Activated CD4-positive, alpha-beta memory T cell treated with anti-CD3 and anti-CD28 coated beads for 36 hours (primary cell): ENCODE measurements around the gene CITED1. TPM values are rescaled to one million over a fixed set of nuclear protein-coding genes. Genes with fewer than 3 reads are reported as not detected.

Experiments used
- CTCF ChIA-PET: fragments of 350-600 bp; sonication (Branson Sonifier 250); formaldehyde crosslinking; loops from one replicate; lab custom pipeline; 2021; ENCODE audit warnings: antibody characterized with exemption, inconsistent platforms; lab: Charles Lee
- POLR2A ChIA-PET: fragments of 350-600 bp; sonication (Branson Sonifier 250); formaldehyde crosslinking; loops from one replicate; lab custom pipeline; 2021; ENCODE audit warnings: antibody characterized with exemption; lab: Charles Lee
- DNase-seq: peaks from one replicate; pipeline ENCODE4 v3.0.0-alpha.2; 2020
- H3K27ac Mint-ChIP-seq: one replicate; pipeline ENCODE4 v1.8.0; 2021; ENCODE audit warnings: mixed read lengths
- H3K27me3 Mint-ChIP-seq: one replicate; pipeline ENCODE4 v1.8.0; 2021; ENCODE audit warnings: mixed read lengths
- H3K36me3 Mint-ChIP-seq: one replicate; pipeline ENCODE4 v1.8.0; 2021; ENCODE audit warnings: mixed read lengths
- H3K4me1 Mint-ChIP-seq: one replicate; pipeline ENCODE4 v1.8.0; 2021; ENCODE audit warnings: low read depth, mixed read lengths
- H3K4me3 Mint-ChIP-seq: one replicate; pipeline ENCODE4 v1.8.0; 2021; ENCODE audit warnings: mild to moderate bottlenecking, mixed read lengths
- H3K9me3 Mint-ChIP-seq: one replicate; pipeline ENCODE4 v1.8.0; 2021; ENCODE audit warnings: mixed read lengths
- intact Hi-C: fragments of 100-400 bp; cut with micrococcal nuclease; formaldehyde crosslinking; loops from one replicate; pipeline ENCODE4 v1.15.1; 2023
- total RNA-seq, 2 experiments: library from RNA; stranded (reverse); gene quantifications; one replicate each; pipeline ENCODE4 v1.2.3, GENCODE V29; 2021

Gene CITED1
- total RNA-seq, 2 experiments from 2014 or later: not detected

DNA sequence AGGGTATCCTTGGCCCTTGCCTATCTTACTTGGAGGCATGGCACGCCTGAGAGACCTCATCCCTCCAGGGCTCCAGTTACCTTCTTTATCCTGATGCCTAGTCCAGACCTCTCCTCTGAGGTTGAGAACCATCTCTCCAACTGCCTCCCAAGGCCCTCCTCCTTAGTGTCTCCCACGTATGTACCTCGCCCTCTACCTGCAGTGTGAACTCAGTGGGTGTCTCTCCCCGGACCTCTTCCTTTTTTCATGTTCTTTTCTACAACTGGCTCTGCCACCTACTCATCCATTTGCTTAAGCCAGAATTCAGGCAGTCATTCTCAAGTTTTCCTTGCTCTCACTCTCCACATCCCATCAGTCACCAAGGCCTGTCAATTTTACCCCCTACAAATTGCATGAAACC lies 45.3 kb downstream of the CITED1 start:
- no peak for DNase-seq
- H3K9me3 Mint-ChIP-seq: no peaks in the 10 kb centered on the region
- H3K36me3 Mint-ChIP-seq: peaks cover 2% of the 10 kb centered on the region
- intact Hi-C loops: no loop called here
- no peak overlapping the region for H3K4me3 Mint-ChIP-seq
- ChIA-PET CTCF (no interaction called here), POLR2A (no interaction called here)
- H3K27ac Mint-ChIP-seq: no peak overlapping the region
- peaks cover under 1% of the 10 kb centered on the region for H3K4me1 Mint-ChIP-seq
- H3K27me3 Mint-ChIP-seq: peaks cover 5% of the 10 kb centered on the region

DNA sequence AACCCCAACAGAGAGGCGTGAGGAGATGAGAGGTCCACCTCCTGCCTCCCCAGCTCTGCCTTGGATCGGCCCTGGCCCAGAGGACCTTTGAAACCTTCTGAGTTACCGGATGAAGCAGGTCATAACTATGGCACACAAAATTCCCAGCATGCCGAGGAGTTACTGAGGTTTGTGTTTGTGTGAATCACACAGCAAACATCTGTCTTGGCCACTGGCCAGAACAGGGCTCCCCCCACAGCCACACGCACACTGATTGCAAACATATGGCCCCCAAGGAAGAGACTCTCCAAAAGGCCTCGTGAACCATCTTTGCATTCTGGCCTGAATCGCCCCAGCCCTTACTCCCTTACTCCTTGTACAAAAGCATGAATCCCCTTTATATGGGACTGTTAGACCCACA lies 47.5 kb downstream of the CITED1 start:
- intact Hi-C loops: no loop called here
- ChIA-PET CTCF (interaction anchor here (1.0 kb wide), 1 partner anchor 13 kb away, joined by 4 read pairs; no protein-coding TSS in a partner anchor), POLR2A (no interaction called here)
- no peak for DNase-seq
- Mint-ChIP-seq H3K27me3 (peaks cover 15% of the 10 kb centered on the region), H3K27ac (no peak overlapping the region), H3K4me1 (peaks cover 2% of the 10 kb centered on the region), H3K4me3 (no peak overlapping the region), H3K36me3 (no peaks in the 10 kb centered on the region), H3K9me3 (no peaks in the 10 kb centered on the region)

DNA sequence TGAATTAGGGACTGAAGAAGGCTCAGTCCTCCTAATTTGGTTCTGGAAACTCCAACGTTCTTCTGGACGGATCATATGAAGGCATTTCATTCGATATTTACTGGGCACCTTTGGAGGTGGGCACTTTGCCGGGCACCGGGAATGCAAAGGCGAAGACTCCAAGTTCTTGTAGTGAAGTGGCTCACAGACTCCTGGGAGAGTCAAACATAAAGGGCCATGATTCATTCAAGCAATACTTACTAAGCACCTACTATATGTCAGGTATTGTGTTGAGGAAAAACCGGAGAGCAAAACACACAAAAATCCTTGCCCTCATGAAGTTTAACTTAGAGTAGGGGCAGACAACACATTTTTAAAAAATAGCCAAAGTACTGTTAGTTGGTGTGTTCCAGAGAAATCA lies 49.9 kb downstream of the CITED1 start:
- Mint-ChIP-seq H3K9me3 (no peaks in the 10 kb centered on the region), H3K27me3 (peaks cover 17% of the 10 kb centered on the region), H3K4me3 (no peak overlapping the region), H3K36me3 (no peaks in the 10 kb centered on the region), H3K27ac (no peak overlapping the region), H3K4me1 (peaks cover 2% of the 10 kb centered on the region)
- CTCF ChIA-PET: no interaction called here
- intact Hi-C loops: no loop called here
- POLR2A ChIA-PET: no interaction called here
- no peak for DNase-seq

DNA sequence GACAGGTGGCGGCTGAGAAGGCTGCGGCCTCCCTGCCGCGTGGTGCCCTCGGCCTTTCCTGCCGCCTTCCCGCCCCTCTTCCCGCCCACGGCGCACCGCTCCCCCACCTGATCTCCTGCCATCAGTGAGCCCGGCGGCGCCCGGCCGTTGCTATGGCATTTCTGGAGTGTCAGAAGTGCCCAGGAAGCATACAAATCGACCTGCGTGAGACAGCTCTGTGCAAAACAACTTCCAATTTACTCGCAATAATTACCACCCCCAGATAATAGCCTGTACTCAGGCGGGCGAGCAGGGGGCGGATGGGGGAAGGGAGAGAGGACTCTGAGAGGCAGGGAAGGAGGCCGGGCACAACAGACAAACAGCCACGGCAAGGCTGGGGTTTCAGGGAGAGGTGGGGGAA lies 50.3 kb downstream of the CITED1 start:
- DNase-seq: no peak
- H3K36me3 Mint-ChIP-seq: no peaks in the 10 kb centered on the region
- H3K4me1 Mint-ChIP-seq: peaks cover 2% of the 10 kb centered on the region
- no peak overlapping the region for H3K4me3 Mint-ChIP-seq
- POLR2A ChIA-PET: no interaction called here
- intact Hi-C loops: no loop called here
- CTCF ChIA-PET: no interaction called here
- no peak overlapping the region for H3K27ac Mint-ChIP-seq
- H3K27me3 Mint-ChIP-seq: peaks cover 17% of the 10 kb centered on the region
- no peaks in the 10 kb centered on the region for H3K9me3 Mint-ChIP-seq

DNA sequence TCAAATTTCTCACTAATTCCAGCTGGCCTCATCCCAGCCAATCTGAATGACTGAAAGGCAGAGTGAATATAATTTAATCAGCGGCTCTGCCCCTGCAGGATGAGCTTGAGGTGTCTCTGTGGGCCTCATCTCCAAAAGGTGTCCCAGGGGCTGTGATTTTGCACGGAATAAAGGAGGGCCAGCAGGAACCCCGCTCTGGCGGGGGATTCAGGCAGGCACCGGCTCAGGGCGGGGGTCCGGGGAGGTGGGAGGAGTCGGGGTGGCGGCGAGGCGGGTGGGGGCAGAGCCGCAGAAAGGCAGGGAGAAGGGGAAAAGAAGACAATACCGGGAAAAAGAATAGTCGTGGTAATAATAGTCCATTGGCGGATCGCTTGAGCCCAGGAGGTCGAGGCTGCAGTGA lies 50.9 kb downstream of the CITED1 start:
- CTCF ChIA-PET: no interaction called here
- Mint-ChIP-seq H3K4me3 (no peak overlapping the region), H3K9me3 (no peaks in the 10 kb centered on the region), H3K36me3 (no peaks in the 10 kb centered on the region), H3K27me3 (peaks cover 17% of the 10 kb centered on the region), H3K27ac (no peak overlapping the region), H3K4me1 (peaks cover 2% of the 10 kb centered on the region)
- POLR2A ChIA-PET: no interaction called here
- DNase-seq: no peak
- intact Hi-C loops: no loop called here

DNA sequence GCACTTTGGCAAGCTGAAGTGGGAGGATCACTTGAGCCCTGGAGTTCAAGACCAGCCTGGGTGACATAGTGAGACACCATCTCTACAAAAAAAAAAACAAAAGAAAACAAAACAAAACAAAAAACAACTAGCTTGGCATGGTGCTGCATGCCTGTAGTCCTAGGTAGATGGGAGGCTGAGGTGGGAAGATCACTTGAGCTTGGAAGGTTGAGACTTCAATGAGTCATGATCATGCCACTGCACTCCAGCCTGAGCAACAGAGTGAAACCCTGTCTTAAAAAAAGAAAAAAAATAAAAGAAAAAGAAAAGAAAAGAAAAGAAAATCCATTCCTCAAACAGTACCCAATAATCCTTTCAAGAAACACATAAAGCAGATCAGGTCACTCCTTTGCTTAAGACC lies 52.0 kb downstream of the CITED1 start:
- Mint-ChIP-seq H3K36me3 (no peaks in the 10 kb centered on the region), H3K27me3 (peaks cover 17% of the 10 kb centered on the region), H3K4me1 (peaks cover 2% of the 10 kb centered on the region), H3K9me3 (no peaks in the 10 kb centered on the region), H3K27ac (no peak overlapping the region), H3K4me3 (no peak overlapping the region)
- DNase-seq: no peak
- intact Hi-C loops: no loop called here
- CTCF ChIA-PET: no interaction called here
- POLR2A ChIA-PET: no interaction called here

Other genes with a start within 250 kb of the CITED1 start
- under 1 TPM; 0.76 to 0.92 TPM for gene RTL5, start 174.0 kb downstream of the CITED1 start, total RNA-seq
- 1 to 10 TPM; 7.5 to 7.8 TPM for gene PIN4, start 124.2 kb downstream of the CITED1 start, total RNA-seq
- gene ERCC6L, start 66.9 kb downstream of the CITED1 start, total RNA-seq: 10 to 100 TPM; 10.5 to 10.8 TPM
- gene RPS4X, start 28.7 kb downstream of the CITED1 start, total RNA-seq: 1,000 to 10,000 TPM; 1,245 to 1,277 TPM